Stimulated activated CD4-positive, alpha-beta T cell treated with anti-CD3 and anti-CD28 coated beads, Interleukin-1b, Interleukin-23, amount 100 ng/mL, for 4 hours (primary cell): ENCODE data around the gene PCSK4.
"Not testable (repeated sequence)": the region's sequence is repeated elsewhere in the genome, so short reads cannot be mapped to it uniquely, and the experiment has no call there.

Experiments used
- DNase-seq, 2 donors: peaks; one replicate each; pipeline ENCODE4 v3.0.0-alpha.2; 2020; ENCODE audit warnings: low read depth in 2 of 2

Gene PCSK4

DNA sequence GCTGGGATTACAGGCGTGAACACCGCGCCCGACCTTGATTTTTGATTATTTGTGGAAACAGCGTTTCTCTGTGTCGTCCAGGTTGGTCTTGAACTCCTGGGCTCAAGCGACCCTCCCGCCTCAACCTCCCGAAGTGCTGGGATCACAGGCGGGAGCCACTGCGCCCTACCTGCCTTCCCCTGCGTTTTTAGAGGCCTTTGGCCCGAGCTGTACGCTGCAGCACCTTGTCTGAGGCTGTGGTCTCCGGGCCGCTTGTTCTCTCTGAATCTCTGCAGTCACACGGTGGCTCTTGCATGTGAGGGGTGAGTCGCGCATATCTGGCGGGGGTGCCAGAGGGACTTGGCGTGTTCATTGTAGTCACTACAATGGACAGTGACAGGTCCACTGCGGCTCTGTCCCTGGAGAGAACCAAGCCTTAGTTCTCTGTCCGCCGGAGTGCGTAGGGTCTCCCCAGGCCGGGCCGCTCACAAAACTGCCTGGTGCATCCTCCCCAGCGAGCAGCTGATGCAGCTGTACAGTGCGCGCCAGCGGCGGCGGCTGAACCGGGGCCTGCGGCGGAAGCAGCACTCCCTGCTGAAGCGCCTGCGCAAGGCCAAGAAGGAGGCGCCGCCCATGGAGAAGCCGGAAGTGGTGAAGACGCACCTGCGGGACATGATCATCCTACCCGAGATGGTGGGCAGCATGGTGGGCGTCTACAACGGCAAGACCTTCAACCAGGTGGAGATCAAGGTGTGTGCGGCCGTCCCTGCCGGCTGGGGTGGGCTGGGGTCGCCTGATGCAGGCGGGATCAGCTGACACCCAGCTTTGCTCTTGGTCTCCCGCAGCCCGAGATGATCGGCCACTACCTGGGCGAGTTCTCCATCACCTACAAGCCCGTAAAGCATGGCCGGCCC lies 50.4 kb downstream of the PCSK4 start:
- DNase-seq = not testable (repeated sequence)

DNA sequence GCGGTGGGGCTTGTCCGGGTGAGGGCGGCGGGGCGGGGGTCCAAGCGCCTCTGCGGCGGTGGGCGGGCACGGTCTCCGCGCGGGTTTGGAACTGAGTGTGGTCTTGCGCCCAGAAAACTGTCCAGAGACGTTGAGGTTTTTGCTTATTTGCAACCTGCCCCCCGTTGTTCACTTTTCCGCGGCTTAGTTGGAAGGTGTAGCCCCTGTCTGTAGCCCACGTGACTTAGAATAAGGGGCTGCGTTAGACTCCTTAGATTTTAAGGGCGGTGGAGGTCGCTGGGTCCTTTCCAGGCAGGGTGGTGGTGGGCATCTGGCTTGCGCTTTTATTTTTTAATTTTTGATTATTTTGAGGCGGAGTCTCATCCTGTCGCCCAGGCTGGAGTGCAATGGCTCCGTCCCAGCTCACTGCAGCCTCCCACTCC lies 51.2 kb downstream of the PCSK4 start:
- no peak for DNase-seq

DNA sequence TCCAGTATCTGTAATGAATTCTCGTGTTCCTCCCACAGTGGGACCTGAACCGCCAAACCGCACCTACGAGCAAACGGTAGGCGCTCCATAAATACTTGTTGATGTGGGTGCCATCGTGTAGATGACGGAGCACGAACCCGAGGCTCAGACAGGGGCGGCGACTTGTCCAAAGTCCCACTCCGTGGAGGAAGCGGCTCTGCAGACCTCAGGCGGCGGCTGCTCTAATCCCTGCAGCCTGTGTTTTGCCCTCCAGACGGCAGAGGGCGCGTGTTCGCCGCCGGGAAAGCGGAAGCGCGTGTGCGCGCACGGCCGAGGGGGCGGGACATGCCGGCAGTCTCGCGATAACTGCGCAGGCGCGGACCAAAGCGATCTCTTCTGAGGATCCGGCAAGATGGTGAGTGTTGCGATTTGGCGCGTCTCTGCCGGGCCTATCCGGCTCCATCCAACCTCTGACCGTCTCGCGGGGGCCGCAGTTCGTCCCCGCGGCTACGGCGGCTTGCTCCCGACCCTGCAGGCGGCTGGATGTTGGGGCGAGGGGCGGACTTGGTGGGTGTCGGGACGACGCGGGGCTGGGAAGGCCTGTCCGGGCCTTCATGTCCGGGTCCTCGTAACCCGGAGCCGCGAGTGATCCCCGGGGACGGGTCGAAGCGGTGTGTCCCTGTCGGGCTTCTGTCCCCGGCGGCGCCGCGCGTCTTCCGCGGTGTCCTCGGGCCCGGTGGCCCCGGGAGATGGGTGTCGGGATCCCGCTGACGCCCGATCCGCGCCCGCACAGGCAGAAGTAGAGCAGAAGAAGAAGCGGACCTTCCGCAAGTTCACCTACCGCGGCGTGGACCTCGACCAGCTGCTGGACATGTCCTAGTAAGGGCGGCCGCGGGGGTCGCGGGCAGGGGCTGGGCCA lies 51.9 kb downstream of the PCSK4 start, which contains the start of gene RPS15:
RPS15 (plus strand) TSS at position 362 of the 898 bp plus-strand sequence; CDS start at position 392, 30 bp downstream.
- DNase-seq = peak; percentile 94 to 96

DNA sequence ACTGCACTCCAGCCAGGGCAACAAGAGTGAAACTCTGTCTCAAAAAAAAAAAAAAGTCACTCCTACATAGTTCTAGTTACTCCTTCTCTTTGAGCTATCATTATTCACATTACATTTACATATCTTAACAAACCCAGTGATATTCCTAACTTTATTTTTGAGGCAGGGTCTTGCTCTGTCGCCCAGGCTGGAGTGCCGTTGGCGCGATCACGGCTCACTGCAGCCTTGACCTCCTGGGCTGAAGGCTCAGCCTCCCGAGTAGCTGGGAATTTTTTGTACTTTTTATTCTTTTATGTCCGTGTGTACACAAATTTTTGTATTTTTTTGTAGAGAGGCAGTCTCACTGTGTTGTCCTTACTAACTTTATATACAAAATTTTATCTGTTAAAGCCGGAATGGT lies 52.5 kb downstream of the PCSK4 start:
- DNase-seq = no peak

DNA sequence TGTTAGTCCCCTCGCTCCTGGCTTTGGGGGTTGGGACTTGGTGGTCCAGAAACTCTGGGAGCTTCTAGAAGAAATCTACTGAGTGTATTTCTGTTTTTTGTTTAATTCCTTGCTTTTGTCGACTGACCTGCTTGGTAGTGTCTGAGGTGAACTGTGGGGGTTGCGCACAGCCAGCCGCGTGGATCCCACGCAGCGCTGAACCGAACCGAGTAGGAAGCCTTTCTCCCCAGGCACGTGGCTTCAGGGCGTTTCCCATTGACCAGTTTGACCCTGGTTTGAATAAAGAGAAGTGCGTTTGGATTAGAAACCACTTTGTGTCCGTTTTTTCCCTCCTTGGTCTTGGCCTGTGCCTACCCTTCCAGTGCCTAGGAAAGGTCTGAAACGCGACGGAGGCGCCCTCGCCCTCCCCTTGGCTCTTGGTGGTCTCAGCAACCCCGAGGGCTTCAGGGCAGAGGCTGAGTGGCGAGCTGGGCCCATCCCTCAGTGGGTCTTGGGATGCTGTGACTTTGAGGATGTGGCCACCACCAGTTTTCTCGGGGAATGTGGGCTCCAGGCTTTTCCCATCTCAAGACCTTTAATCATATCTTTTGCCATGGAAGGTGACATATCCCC lies 54.7 kb downstream of the PCSK4 start:
- DNase-seq = no peak

DNA sequence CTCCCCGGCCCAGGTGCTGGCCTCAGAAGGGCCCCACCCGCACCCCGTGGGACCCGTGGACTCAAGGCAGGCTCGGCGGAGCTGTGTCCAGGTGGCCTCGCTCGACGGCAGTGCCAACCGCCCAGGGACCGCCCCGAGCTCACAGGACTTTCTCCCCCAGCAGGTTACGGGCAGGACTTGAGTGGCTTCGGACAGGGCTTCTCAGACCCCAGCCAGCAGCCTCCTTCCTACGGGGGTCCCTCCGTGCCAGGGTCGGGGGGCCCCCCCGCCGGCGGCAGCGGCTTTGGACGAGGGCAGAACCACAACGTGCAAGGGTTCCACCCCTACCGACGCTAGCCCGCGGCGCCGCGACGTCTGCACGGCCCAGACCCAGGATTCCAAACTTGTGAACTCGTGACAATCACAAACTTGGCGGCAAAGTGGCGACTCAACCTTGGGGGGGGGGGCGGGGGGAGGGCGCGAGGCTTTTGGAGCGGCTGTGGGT lies 55.5 kb downstream of the PCSK4 start:
- DNase-seq = no peak

DNA sequence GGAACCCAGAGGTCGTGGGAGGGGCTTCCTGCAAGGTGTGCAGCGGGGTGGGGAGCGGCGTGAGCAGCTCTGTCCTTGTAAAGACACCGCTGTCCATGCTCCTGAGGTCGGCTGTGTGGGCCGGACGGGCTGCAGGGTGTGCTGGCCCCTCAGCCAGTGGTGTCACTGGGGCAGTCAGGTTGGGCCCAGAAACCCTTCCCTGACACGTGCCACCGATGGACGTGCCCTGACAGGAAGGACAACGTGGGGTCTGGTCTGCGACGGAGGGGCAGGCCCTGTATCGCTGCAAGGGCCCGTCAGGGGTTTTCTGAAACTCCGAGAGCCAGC lies 56.1 kb downstream of the PCSK4 start:
- no peak for DNase-seq

DNA sequence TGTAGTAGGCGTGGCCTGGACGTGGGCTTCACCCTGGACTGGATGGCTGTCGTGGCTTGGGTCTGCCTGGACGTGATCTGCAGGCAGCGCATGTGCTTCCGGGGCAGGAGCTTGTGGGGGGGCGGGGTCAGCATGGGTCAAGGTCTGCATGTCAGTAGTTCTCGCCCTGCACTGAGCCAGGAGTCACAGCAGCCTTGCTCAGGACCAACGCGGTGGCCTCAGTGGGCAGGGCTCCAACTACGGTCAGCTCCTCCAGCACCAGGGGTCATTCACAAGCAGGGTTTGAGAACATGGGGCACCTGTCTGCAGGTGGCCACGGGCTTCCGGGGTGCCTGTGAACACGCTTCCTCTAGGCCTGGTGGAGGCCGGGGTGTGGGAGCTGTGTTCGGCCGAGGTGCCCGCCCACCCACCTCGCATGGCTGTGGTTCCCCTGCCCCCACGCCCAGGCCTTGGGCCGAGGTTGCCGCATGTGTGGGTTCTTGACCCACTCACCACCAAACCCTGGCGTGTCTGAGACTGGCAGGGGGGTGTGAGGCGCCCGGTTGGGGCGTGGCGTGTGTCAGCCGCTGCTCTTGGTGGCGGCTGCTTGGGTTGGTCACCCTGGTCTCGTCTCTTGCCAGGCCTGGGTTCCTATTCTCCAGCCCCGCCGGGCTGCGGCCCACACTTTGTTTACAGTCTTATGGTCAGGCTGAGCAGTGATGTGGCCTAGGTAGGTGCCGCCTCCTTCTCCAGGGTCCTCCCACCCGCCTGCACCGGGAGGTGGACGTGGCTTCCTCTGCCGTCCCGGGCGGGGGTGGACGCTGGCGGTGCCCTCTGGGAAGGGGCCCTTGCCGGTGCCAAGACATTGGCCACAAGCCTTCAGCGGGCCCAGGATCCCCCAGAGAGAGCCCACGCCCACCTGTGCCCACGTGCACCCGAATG lies 56.8 kb downstream of the PCSK4 start:
- no peak for DNase-seq

DNA sequence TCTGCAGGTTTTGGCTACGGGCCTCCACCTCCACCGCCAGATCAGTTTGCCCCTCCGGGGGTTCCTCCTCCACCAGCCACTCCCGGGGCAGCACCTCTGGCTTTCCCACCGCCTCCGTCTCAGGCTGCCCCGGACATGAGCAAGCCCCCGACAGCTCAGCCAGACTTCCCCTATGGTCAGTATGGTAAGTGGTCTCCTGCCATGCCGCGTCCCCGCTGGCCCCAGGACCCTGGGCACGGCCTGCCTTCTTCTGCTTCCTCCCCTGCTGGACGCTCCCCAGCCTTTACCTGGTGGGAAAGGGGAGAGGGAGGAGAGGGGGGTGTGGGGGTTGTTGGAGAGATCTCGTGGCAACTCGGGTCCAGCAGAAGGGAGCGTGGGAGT lies 57.7 kb downstream of the PCSK4 start:
- DNase-seq = no peak

DNA sequence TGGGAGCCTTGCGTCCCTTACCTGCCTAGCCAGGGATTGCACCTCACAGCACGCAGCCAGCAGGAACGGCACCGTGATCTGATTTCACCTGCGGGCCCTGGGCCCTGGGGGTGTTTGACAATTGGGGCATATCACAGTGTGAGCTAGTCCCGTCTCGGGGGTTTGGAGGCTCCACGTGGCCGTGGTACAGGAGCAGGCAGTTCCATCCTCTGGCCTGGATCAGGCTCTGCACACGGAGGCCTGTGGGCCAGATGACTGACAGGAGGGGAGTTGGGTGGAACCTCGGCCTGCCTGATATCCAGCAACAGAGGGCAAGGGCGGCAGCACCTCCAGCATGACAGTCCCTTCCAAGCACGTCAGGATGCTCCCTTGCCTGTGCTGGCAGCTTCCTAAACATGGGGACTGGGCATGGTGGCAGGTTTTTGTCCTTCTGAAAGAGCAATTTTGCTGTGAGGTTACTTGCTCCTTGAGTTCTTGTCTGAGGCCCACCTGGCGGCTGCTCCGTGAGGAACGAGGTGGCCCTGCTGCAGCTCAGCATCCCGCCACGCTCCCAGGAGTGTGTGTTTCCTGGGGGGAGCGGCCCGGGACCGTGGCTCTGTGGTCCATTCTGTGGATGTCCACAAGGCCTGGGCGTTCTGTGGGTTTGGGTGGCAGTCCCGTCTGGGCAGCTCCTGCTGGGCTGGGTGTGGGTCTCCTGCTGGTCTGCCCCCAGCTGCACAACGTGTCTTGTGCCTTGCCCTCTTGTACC lies 58.2 kb downstream of the PCSK4 start:
- DNase-seq = no peak
